ENCODE measurements around the gene NAT10.

The NAT10 gene

DNA sequence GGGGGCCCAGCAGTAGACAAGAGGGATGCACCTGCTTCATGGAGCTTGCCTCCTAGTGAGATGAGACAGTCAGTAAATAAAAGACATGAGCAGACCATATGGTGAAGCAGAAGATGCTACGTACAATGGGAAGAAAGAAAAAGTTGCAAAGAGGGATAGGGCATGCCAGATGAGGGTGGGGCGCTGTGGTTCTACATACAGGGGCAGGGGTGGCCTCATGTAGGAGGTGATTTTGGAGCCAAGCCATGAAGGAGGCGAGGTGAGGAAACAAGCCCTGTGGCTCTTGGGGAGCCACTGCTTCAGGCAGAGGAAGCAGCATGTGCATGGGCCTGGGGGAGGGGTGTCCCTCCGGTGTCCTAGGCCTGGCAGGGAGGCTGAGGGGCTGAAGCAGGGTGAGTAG is 15.2 kb downstream of the NAT10 start:
- no peak overlapping the region for H3K14ac ChIP-seq (ENCODE audit: low read length)
- no peak overlapping the region for H3K4me3 ChIP-seq (ENCODE audit: low read depth, low read length)
- no peak overlapping the region for H3K23ac ChIP-seq (ENCODE audit: low read length)
- no peak overlapping the region for H3K18ac ChIP-seq (ENCODE audit: low read length)
- no peak overlapping the region for H4K12ac ChIP-seq (ENCODE audit: low read depth, low read length)
- H3K36me3 ChIP-seq (ENCODE audit: control insufficient read depth in 1 of 2, insufficient read depth in 2 of 2, low read length in 2 of 2), result peaks cover 40 to 56% of the 10 kb centered on the region in 2 experiments
- no peak overlapping the region for H4K8ac ChIP-seq (ENCODE audit: low read depth, low read length)
- H3K27ac ChIP-seq (ENCODE audit: low read depth, low read length), result no peak overlapping the region
- H2BK12ac ChIP-seq (ENCODE audit: low read length), result no peak overlapping the region
- no peaks in the 10 kb centered on the region for H3K79me2 ChIP-seq (ENCODE audit: control insufficient read depth, insufficient read depth, low read length, poor library complexity)
- H3K79me1 ChIP-seq (ENCODE audit: low read length), result no peaks in the 10 kb centered on the region
- H3K4me2 ChIP-seq (ENCODE audit: low read length), result no peak overlapping the region
- no peaks in the 10 kb centered on the region for H3K9me3 ChIP-seq (ENCODE audit: insufficient read depth, low read depth, low read length)
- no peak overlapping the region for H2BK120ac ChIP-seq (ENCODE audit: insufficient read depth, low read length, poor library complexity)
- H3K27me3 ChIP-seq (ENCODE audit: insufficient read depth, low read length), result no peaks in the 10 kb centered on the region
- H3K4me1 ChIP-seq (ENCODE audit: control insufficient read depth in 1 of 2, insufficient read depth in 2 of 2, low read length in 2 of 2), result no peaks in the 10 kb centered on the region
- no peak overlapping the region for H2AK5ac ChIP-seq (ENCODE audit: low read length)
- H3K4ac ChIP-seq (ENCODE audit: low read depth, low read length), result no peak overlapping the region
- DNase-seq, result no peak
- no peak overlapping the region for H2AFZ ChIP-seq (ENCODE audit: insufficient read depth, low read length, poor library complexity)
- H2BK5ac ChIP-seq (ENCODE audit: low read depth, low read length, poor library complexity), result no peak overlapping the region
- H3K9ac ChIP-seq (ENCODE audit: low read length), result no peak overlapping the region
- no CpG with 5 or more reads among the region's 4 CpGs for WGBS (ENCODE audit: extremely low coverage, insufficient coverage, insufficient read length)
- H4K91ac ChIP-seq (ENCODE audit: low read depth, low read length), result no peak overlapping the region

DNA sequence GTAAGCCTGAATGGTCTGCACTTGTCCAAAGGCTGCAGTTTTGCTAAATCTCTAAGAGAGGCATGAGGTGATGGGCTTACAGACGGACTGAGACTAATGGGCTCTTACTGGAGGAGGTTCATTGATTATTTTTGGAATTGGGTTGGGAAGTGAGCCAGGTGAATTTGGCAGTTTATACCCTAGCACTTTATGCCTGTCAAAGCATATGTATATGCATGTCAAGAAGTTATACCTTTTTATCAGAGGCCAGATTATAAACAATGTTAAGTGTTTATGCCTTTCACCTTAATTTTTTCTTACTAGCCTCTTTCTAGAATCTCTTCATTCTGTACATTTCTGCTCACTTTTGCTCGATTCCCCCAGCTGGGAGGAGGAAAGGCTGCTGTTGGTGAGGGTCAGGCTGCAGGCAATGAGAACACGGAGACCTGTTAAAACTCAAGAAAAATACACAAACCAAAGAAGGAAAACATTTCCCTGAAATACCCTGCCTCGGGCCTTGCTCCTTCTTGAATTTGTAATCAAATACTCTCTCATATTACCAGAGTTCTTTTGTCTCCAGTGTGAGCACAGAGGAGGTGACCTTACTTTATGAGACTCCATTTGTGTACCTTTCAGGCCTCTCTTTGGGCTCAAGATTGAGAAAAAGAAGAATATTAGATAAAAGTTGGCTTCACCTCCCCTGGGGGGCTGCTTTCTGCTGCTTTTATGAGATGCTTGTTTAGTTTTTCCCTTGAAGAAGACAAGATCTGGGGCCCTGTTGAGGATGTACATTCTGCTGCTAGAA is 19.6 kb downstream of the NAT10 start:
- H3K23ac ChIP-seq (ENCODE audit: low read length), result no peak overlapping the region
- no peak overlapping the region for H2AFZ ChIP-seq (ENCODE audit: insufficient read depth, low read length, poor library complexity)
- H3K9me3 ChIP-seq (ENCODE audit: insufficient read depth, low read depth, low read length), result peaks cover 2% of the 10 kb centered on the region
- no peak overlapping the region for H3K9ac ChIP-seq (ENCODE audit: low read length)
- H3K18ac ChIP-seq (ENCODE audit: low read length), result no peak overlapping the region
- H4K8ac ChIP-seq (ENCODE audit: low read depth, low read length), result no peak overlapping the region
- no peak overlapping the region for H3K4ac ChIP-seq (ENCODE audit: low read depth, low read length)
- H3K36me3 ChIP-seq (ENCODE audit: control insufficient read depth in 1 of 2, insufficient read depth in 2 of 2, low read length in 2 of 2), result peaks cover 31 to 41% of the 10 kb centered on the region in 2 experiments
- H2AK5ac ChIP-seq (ENCODE audit: low read length), result no peak overlapping the region
- no peak overlapping the region for H3K14ac ChIP-seq (ENCODE audit: low read length)
- H4K12ac ChIP-seq (ENCODE audit: low read depth, low read length), result no peak overlapping the region
- no peaks in the 10 kb centered on the region for H3K79me1 ChIP-seq (ENCODE audit: low read length)
- no peaks in the 10 kb centered on the region for H3K27me3 ChIP-seq (ENCODE audit: insufficient read depth, low read length)
- WGBS (ENCODE audit: extremely low coverage, insufficient coverage, insufficient read length), result no CpG with 5 or more reads among the region's 4 CpGs
- H3K27ac ChIP-seq (ENCODE audit: low read depth, low read length), result no peak overlapping the region
- H3K4me3 ChIP-seq (ENCODE audit: low read depth, low read length), result no peak overlapping the region
- DNase-seq, result no peak
- H3K4me1 ChIP-seq (ENCODE audit: control insufficient read depth in 1 of 2, insufficient read depth in 2 of 2, low read length in 2 of 2), result no peaks in the 10 kb centered on the region
- H2BK120ac ChIP-seq (ENCODE audit: insufficient read depth, low read length, poor library complexity), result no peak overlapping the region
- no peak overlapping the region for H4K91ac ChIP-seq (ENCODE audit: low read depth, low read length)
- H2BK12ac ChIP-seq (ENCODE audit: low read length), result no peak overlapping the region
- H3K79me2 ChIP-seq (ENCODE audit: control insufficient read depth, insufficient read depth, low read length, poor library complexity), result no peaks in the 10 kb centered on the region
- no peak overlapping the region for H2BK5ac ChIP-seq (ENCODE audit: low read depth, low read length, poor library complexity)
- no peak overlapping the region for H3K4me2 ChIP-seq (ENCODE audit: low read length)

DNA sequence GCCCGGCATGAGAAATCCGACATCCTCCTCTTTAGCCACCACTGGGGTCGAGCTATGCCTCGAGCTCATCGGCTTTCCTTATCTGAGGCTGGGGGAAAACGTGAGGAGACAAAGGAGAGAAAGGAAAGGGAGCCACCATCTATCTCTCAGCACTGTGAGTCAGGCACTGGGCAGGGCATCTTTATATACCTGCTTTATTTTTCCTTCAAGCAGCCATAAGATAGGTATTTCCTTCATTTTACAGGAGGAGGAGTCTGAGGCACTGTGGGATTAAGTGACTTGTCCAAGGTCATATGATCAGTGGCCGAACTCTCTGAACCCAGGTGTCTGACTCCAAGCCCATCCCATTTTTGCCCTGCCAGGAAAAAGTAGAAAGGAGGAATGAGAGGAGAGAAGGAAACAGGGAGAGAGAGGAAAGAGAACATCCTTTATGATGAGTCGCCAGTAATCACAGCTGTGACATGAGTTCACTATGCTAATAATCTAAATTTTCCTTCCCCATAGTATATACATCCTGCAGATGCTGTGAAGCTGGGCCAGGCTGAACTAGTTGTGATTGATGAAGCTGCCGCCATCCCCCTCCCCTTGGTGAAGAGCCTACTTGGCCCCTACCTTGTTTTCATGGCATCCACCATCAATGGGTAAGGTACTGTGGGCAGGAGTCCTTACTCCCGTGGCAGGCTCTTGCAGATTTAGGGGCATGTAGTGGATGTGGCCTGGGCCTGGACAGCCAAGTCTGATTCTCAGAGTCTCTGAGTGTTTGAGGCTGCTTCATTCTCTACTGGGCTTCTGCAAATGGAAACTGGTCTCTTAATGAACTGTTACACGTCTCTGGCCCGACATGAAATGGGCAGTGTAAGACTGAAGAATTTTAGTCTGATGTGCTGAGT is 21.8 kb downstream of the NAT10 start:
- no peak overlapping the region for H3K14ac ChIP-seq (ENCODE audit: low read length)

DNA sequence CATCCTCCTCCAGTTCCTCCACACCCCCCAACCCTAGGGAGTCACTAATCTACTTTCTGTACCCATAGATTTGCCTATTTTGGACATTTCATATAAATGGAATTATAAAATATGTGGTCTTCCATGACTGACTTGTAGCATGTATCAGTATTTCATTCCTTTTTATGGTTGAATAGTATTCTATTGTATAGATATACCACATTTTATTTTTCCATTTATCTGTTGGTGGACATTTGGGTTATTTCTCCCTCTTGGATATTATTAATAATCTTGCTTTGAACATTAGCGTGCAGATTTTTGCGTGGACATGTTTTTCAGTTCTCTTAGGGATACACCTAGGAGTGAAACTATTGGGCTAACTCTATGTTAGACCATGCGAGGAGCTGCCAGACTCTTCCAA is 23.4 kb downstream of the NAT10 start:
- Histone ChIP-seq H3K4me3 (ENCODE audit: low read depth, low read length) (no peak overlapping the region), H3K4me1 (ENCODE audit: control insufficient read depth in 1 of 2, insufficient read depth in 2 of 2, low read length in 2 of 2) (no peaks in the 10 kb centered on the region), H3K18ac (ENCODE audit: low read length) (no peak overlapping the region), H3K4me2 (ENCODE audit: low read length) (no peak overlapping the region), H4K12ac (ENCODE audit: low read depth, low read length) (no peak overlapping the region), H4K8ac (ENCODE audit: low read depth, low read length) (no peak overlapping the region), H2AFZ (ENCODE audit: insufficient read depth, low read length, poor library complexity) (no peak overlapping the region), H3K27me3 (ENCODE audit: insufficient read depth, low read length) (no peaks in the 10 kb centered on the region), H3K14ac (ENCODE audit: low read length) (no peak overlapping the region), H4K91ac (ENCODE audit: low read depth, low read length) (no peak overlapping the region), H2BK12ac (ENCODE audit: low read length) (no peak overlapping the region), H3K23ac (ENCODE audit: low read length) (no peak overlapping the region), H3K27ac (ENCODE audit: low read depth, low read length) (no peak overlapping the region), H3K4ac (ENCODE audit: low read depth, low read length) (no peak overlapping the region), H2AK5ac (ENCODE audit: low read length) (no peak overlapping the region), H3K36me3 (ENCODE audit: control insufficient read depth in 1 of 2, insufficient read depth in 2 of 2, low read length in 2 of 2) (peaks cover 23 to 40% of the 10 kb centered on the region in 2 experiments), H3K79me1 (ENCODE audit: low read length) (no peaks in the 10 kb centered on the region), H3K9ac (ENCODE audit: low read length) (no peak overlapping the region), H3K79me2 (ENCODE audit: control insufficient read depth, insufficient read depth, low read length, poor library complexity) (no peaks in the 10 kb centered on the region), H2BK5ac (ENCODE audit: low read depth, low read length, poor library complexity) (no peak overlapping the region), H2BK120ac (ENCODE audit: insufficient read depth, low read length, poor library complexity) (no peak overlapping the region), H3K9me3 (ENCODE audit: insufficient read depth, low read depth, low read length) (peaks cover 2% of the 10 kb centered on the region)
- no peak for DNase-seq
- no CpG with 5 or more reads among the region's 3 CpGs for WGBS (ENCODE audit: extremely low coverage, insufficient coverage, insufficient read length)

More for the DNA sequence above, 21.8 kb downstream of the NAT10 start:
- H3K23ac ChIP-seq (ENCODE audit: low read length), result no peak overlapping the region
- H3K4me2 ChIP-seq (ENCODE audit: low read length), result no peak overlapping the region
- no CpG with 5 or more reads among the region's 12 CpGs for WGBS (ENCODE audit: extremely low coverage, insufficient coverage, insufficient read length)
- no peaks in the 10 kb centered on the region for H3K79me2 ChIP-seq (ENCODE audit: control insufficient read depth, insufficient read depth, low read length, poor library complexity)
- no peak overlapping the region for H3K27ac ChIP-seq (ENCODE audit: low read depth, low read length)
- H4K12ac ChIP-seq (ENCODE audit: low read depth, low read length), result no peak overlapping the region
- DNase-seq, result no peak
- no peak overlapping the region for H2AK5ac ChIP-seq (ENCODE audit: low read length)
- no peak overlapping the region for H4K91ac ChIP-seq (ENCODE audit: low read depth, low read length)
- H3K36me3 ChIP-seq (ENCODE audit: control insufficient read depth in 1 of 2, insufficient read depth in 2 of 2, low read length in 2 of 2), result peaks cover 25 to 39% of the 10 kb centered on the region in 2 experiments
- no peaks in the 10 kb centered on the region for H3K4me1 ChIP-seq (ENCODE audit: control insufficient read depth in 1 of 2, insufficient read depth in 2 of 2, low read length in 2 of 2)
- no peak overlapping the region for H3K4ac ChIP-seq (ENCODE audit: low read depth, low read length)
- H3K9ac ChIP-seq (ENCODE audit: low read length), result no peak overlapping the region
- no peak overlapping the region for H2BK12ac ChIP-seq (ENCODE audit: low read length)
- H3K18ac ChIP-seq (ENCODE audit: low read length), result no peak overlapping the region
- no peak overlapping the region for H2BK5ac ChIP-seq (ENCODE audit: low read depth, low read length, poor library complexity)
- peaks cover 2% of the 10 kb centered on the region for H3K9me3 ChIP-seq (ENCODE audit: insufficient read depth, low read depth, low read length)
- no peak overlapping the region for H4K8ac ChIP-seq (ENCODE audit: low read depth, low read length)
- H3K79me1 ChIP-seq (ENCODE audit: low read length), result no peaks in the 10 kb centered on the region
- H3K27me3 ChIP-seq (ENCODE audit: insufficient read depth, low read length), result no peaks in the 10 kb centered on the region
- H3K4me3 ChIP-seq (ENCODE audit: low read depth, low read length), result no peak overlapping the region
- H2AFZ ChIP-seq (ENCODE audit: insufficient read depth, low read length, poor library complexity), result no peak overlapping the region
- H2BK120ac ChIP-seq (ENCODE audit: insufficient read depth, low read length, poor library complexity), result no peak overlapping the region

Measured in trophoblast cell (in vitro differentiated cells and primary cell).